Fibroblast of lung (primary cell): ENCODE results near the gene PRMT7.

Experiments
- EZH2 ChIP-seq: IDR thresholded peaks from 2 replicates; pipeline ENCODE4 v1.5.1; 2012; ENCODE audit warnings: low read length, control low read depth, mild to moderate bottlenecking; ENCODE audit errors: missing control alignments
- TF ChIP-seq, protein P1 (sequence below), 2 donors: IDR thresholded peaks in 1 of 2; conservative IDR thresholded peaks in 1 of 2; 1 replicate in 1 of 2; 2 replicates in 1 of 2; pipeline ENCODE4 v1.5.1; 2011 to 2012; ENCODE audit warnings: low read length in 2 of 2, control low read depth in 1 of 2, inconsistent platforms in 1 of 2, low read depth in 1 of 2, mild to moderate bottlenecking in 1 of 2

DNA sequence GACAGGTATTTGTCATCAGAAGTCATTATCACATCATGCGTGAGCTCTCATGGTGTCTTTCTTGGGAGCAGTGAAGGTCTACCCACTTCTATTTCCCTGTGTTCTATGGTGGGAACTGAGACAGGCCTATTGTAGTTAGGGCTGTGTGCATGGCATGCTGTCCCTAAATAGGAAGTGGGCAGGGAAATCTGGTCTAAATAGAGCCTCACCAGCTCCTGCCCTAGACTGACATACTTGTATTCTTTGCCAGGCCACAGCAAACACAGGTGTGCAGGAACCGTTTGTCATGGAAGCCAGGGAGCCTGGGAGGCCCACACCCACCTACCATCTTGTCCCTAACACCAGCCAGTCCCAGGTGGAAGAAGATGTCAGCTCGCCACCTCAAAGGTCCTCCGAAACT is 36.4 kb upstream of the PRMT7 start:
- TF ChIP-seq, protein P1, sequence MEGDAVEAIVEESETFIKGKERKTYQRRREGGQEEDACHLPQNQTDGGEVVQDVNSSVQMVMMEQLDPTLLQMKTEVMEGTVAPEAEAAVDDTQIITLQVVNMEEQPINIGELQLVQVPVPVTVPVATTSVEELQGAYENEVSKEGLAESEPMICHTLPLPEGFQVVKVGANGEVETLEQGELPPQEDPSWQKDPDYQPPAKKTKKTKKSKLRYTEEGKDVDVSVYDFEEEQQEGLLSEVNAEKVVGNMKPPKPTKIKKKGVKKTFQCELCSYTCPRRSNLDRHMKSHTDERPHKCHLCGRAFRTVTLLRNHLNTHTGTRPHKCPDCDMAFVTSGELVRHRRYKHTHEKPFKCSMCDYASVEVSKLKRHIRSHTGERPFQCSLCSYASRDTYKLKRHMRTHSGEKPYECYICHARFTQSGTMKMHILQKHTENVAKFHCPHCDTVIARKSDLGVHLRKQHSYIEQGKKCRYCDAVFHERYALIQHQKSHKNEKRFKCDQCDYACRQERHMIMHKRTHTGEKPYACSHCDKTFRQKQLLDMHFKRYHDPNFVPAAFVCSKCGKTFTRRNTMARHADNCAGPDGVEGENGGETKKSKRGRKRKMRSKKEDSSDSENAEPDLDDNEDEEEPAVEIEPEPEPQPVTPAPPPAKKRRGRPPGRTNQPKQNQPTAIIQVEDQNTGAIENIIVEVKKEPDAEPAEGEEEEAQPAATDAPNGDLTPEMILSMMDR (conservative IDR thresholded peaks at IDR 0.05 in 1 of 2, IDR thresholded peaks at IDR 0.05 in 1 of 2; ENCODE audit: low read depth in 1 of 2, low read length in 2 of 2): no peak
- TF ChIP-seq EZH2: no peak
